Heart right ventricle (tissue), 16 donors: ENCODE results near the gene SYTL3. TPM values are rescaled to one million over a fixed set of nuclear protein-coding genes. Genes with fewer than 3 reads are reported as not detected.
"Not testable (repeated sequence)": the region's sequence is repeated elsewhere in the genome, so short reads cannot be mapped to it uniquely, and the experiment has no call there.

ENCODE experiments used
- ATAC-seq, 8 donors: fragments of 200-7000 bp; cut with Tn5 transposase; one replicate each; pipeline ENCODE4 v1.9.1; 2020; ENCODE audit warnings: mild to moderate bottlenecking in 8 of 8, moderate library complexity in 8 of 8, moderate number of reproducible peaks in 1 of 8
- DNase-seq, 2 donors: peaks; one replicate each; pipeline ENCODE4 v3.0.0-alpha.2; 2020
- H3K27ac ChIP-seq, 10 donors: fragments of 200-600 bp; sonication (generic) in 2 of 10; one replicate each; pipeline versions ENCODE4 v1.5.0 to v1.8.0; 2020 to 2022; ENCODE audit warnings: mild to moderate bottlenecking in 3 of 10
- H3K27me3 ChIP-seq, 7 donors: fragments of 200-600 bp; one replicate each; pipeline ENCODE4 v1.8.0; 2021 to 2022; ENCODE audit warnings: mild to moderate bottlenecking in 2 of 7
- H3K36me3 ChIP-seq, 9 donors: fragments of 200-600 bp; sonication (generic) in 1 of 9; one replicate each; pipeline versions ENCODE4 v1.5.0 to v1.8.0; 2020 to 2022; ENCODE audit warnings: mild to moderate bottlenecking in 2 of 9
- H3K4me1 ChIP-seq, 9 donors: fragments of 200-600 bp; sonication (generic) in 1 of 9; one replicate each; pipeline versions ENCODE4 v1.5.0 to v1.8.0; 2020 to 2022; ENCODE audit warnings: mild to moderate bottlenecking in 4 of 9
- H3K4me3 ChIP-seq, 10 donors: fragments of 200-600 bp; sonication (generic) in 2 of 10; one replicate each; pipeline versions ENCODE4 v1.5.0 to v1.8.0; 2020 to 2022; ENCODE audit warnings: mild to moderate bottlenecking in 7 of 10, moderate library complexity in 2 of 10
- H3K9me3 ChIP-seq, 11 donors: fragments of 200-600 bp in 10 of 11; sonication (generic) in 2 of 11; one replicate each; pipeline versions ENCODE4 v1.5.0 to v1.8.0; 2013 to 2022; ENCODE audit warnings: mild to moderate bottlenecking in 2 of 11, control low read depth in 1 of 11, moderate library complexity in 1 of 11
- WGBS, 2 donors: extraction: QIAGEN DNeasy Blood & Tissue Kit; methylation state at CpG; one replicate each; pipeline ENCODE4 v1.1.7; 2013; ENCODE audit warnings: inconsistent platforms in 1 of 2; 5-methylcytosine and 5-hydroxymethylcytosine counted together
- intact Hi-C, 10 donors: fragments of 100-400 bp; cut with DNase I; formaldehyde crosslinking; loops; one replicate each; pipeline versions ENCODE4 v1.11.1 to v1.14.2; 2022
- polyA plus RNA-seq, 2 donors: library from polyadenylated mRNA; stranded (reverse); fragments of 200-250 nt; gene quantifications; one replicate each; pipeline ENCODE4 v1.2.3, GENCODE V29; 2013
- total RNA-seq, 10 donors: library from RNA; stranded (reverse); fragmentation: NEBNext Ultra II Directional in 3 of 10; extraction: Animal tissue kit (Norgen Biotek cat#: 25700) in 3 of 10; gene quantifications; one replicate each; pipeline versions ENCODE4 v1.2.1 to v1.2.4, GENCODE V29; 2021 to 2023
- TF ChIP-seq, protein P1 (sequence below), 9 donors: fragments of 200-600 bp; sonication (generic) in 2 of 9; IDR thresholded peaks; one replicate each; pipeline versions ENCODE4 v1.5.0 to v1.8.0; 2021 to 2022; ENCODE audit warnings: antibody characterized with exemption in 9 of 9, mild to moderate bottlenecking in 5 of 9, moderate library complexity in 1 of 9
- donor health status: Arrhythmogenic right ventricular cardiomyopathy.
- donor health status: ischemic (EF 13 %, LVEDD 7.1; RV severe dilation, severe dysfunction).
- donor health status: healthy with polysubstance abuse.
- donor health status: DM: no; HTN: yes; CAD: no.
- donor health status: DM: no; HTN: no; CAD: no.
- donor health status: ischemic (EF 25% LVEDD 6.9; RV normal size, moderate dysfunction).
- donor health status: ischemic (EF 25% LVEDD 5.7; RV mildly dilated, moderate dysfunction).
- donor health status: healthy.
- donor health status: DM: yes; HTN: yes; CAD: no.
- donor health status: Ischemic cardiomyopathy.
- donor health status: ischemic (EF 35%, LVEDD 5.7; RV mildly dilated, moderate dysfunction).
- donor health status: nonischemic (EF 11% LVEDD 7.7; RV severe dilation, severe dysfunction).
- donor health status: DM: yes; HTN: yes; CAD: no.
- donor health status: PGD.
- donor health status: ischemic (EF 29% LVEDD 5.4; RV normal size, mild dysfunction).
- donor health status: nonischemic (EF 23%, LVEDD 6.1; RV moderate dilation, normal function).

Gene SYTL3
- total and polyA plus RNA-seq, 12 donors, result 3.6 to 11.9 (median 8.1) TPM

DNA sequence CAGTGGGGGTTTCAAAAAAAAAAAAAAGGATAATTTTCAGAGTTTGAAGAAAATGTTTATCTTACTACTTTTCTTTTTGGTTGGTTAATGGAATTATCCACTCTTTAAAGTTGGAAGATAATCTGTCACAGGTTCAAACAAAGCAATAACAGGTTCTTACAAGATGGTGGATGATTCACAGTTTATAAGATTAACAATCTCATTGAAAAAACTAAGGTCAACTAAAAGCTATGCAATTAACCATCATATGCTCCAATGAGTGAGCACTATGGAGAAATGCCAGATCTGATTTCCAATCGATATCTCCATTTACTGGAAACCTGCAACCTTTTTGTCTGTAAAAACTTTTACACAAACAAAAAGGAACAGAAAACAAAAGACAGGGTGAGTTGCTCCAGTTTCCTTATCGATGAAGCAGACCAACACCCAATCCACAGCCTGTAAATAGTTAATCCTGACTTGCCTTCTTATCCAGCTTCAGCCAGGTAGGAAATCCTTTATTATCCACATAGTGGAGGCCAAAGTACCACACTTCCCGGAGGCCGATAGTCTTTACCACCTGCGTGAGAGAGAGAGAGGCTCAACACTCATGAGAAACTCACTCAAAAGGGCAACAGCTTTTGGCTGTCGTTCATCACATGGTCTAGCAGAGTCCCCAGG lies 136.9 kb downstream of the SYTL3 start:
- H3K4me1 ChIP-seq, result peaks cover 0 to 26% (median 17%) of the 10 kb centered on the region in 9 donors
- H3K27ac ChIP-seq, result no peak overlapping the region
- ATAC-seq (no peak), DNase-seq (no peak)
- intact Hi-C loops, result loop anchor here in 1 of 10 donors (5.0 kb wide), 1 partner anchor 186 kb away; no protein-coding TSS in a partner anchor
- 80 to 81% methylated on average over 6 of the region's 6 CpGs for WGBS, 2 donors
- H3K4me3 ChIP-seq, result no peak overlapping the region
- H3K27me3 ChIP-seq, result no peaks in the 10 kb centered on the region
- no peaks in the 10 kb centered on the region for H3K9me3 ChIP-seq
- peaks cover 0 to 80% (median 49%) of the 10 kb centered on the region in 9 donors for H3K36me3 ChIP-seq
- TF ChIP-seq, protein P1, sequence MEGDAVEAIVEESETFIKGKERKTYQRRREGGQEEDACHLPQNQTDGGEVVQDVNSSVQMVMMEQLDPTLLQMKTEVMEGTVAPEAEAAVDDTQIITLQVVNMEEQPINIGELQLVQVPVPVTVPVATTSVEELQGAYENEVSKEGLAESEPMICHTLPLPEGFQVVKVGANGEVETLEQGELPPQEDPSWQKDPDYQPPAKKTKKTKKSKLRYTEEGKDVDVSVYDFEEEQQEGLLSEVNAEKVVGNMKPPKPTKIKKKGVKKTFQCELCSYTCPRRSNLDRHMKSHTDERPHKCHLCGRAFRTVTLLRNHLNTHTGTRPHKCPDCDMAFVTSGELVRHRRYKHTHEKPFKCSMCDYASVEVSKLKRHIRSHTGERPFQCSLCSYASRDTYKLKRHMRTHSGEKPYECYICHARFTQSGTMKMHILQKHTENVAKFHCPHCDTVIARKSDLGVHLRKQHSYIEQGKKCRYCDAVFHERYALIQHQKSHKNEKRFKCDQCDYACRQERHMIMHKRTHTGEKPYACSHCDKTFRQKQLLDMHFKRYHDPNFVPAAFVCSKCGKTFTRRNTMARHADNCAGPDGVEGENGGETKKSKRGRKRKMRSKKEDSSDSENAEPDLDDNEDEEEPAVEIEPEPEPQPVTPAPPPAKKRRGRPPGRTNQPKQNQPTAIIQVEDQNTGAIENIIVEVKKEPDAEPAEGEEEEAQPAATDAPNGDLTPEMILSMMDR (IDR thresholded peaks at IDR 0.05), result no peak

DNA sequence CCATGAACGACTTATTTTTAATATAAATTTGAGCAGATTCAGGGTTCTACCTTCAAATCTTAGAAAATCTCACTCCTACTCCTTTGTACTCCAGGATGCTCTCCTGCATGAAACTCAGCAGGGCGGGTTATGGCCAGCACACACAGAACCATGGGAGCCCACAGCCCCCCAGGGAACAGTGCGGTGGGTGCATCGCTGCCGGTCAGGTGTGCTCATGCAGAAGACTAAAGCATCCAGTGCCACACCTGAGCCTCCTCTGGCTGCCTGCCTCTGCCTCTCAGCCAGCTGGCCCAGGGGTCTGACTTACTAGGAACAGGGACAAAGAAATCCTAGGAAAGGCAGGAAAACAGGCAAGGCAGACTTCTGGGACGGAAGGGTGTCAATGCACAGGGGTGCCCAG lies 137.5 kb downstream of the SYTL3 start:
- TF ChIP-seq, protein P1 (IDR thresholded peaks at IDR 0.05), result no peak
- intact Hi-C loops, result loop anchor here in 1 of 10 donors (5.0 kb wide), 1 partner anchor 185 kb away; no protein-coding TSS in a partner anchor
- Histone ChIP-seq H3K4me1 (peaks cover 0 to 31% (median 17%) of the 10 kb centered on the region in 9 donors), H3K4me3 (no peak overlapping the region), H3K9me3 (no peaks in the 10 kb centered on the region), H3K36me3 (peaks cover 0 to 74% (median 43%) of the 10 kb centered on the region in 9 donors), H3K27ac (no peak overlapping the region), H3K27me3 (no peaks in the 10 kb centered on the region)
- ATAC-seq (no peak), DNase-seq (no peak)
- 77 to 94% methylated on average over 6 of the region's 6 CpGs for WGBS, 2 donors

GRCh38 chr6:158789115-158789917 lies 139.5 kb downstream of the SYTL3 start:
- Histone ChIP-seq H3K4me1 (peaks cover 0 to 45% (median 17%) of the 10 kb centered on the region in 9 donors), H3K27ac (peak overlapping the region in 3 of 10 donors; percentile 11 to 52 (median 37)), H3K4me3 (no peak overlapping the region), H3K27me3 (no peaks in the 10 kb centered on the region), H3K36me3 (peaks cover 0 to 54% (median 23%) of the 10 kb centered on the region in 9 donors), H3K9me3 (no peaks in the 10 kb centered on the region)
- ATAC-seq (peak in 5 of 8 donors; percentile 26 to 61 (median 48)), DNase-seq (no peak)
- TF ChIP-seq, protein P1 (IDR thresholded peaks at IDR 0.05), result no peak
- intact Hi-C loops, result loop anchor here in 1 of 10 donors (5.0 kb wide), 1 partner anchor 183 kb away; no protein-coding TSS in a partner anchor
- 61 to 69% methylated on average over 11 of the region's 11 CpGs for WGBS, 2 donors

- intact Hi-C loops, result loop anchor here in 6 of 10 donors (5.0 to 10.0 kb wide), 3 partner anchors 87 to 183 kb away; no protein-coding TSS in a partner anchor
- WGBS, 2 donors, result 70 to 77% methylated on average over 6 to 7 of the region's 7 CpGs
Observed at GRCh38 chr6:158791274-158791855, 141.5 kb downstream of the SYTL3 start.

DNA sequence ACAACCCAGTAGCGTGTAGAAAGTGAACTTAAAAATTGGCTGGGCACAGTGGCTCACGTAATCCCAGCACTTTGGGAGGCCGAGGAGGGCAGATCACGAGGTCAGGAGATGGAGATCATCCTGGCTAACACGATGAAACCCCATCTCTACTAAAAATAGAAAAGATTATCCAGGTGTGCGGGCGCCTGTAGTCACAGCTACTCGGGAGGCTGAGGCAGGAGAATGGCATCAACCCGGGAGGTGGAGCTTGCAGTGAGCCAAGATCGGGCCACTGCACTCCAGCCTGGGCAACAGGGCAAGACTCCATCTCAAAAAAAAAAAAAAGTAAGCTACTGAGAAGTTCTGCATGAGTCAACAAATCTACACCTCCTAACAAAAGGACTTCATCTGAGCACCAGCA lies 142.7 kb downstream of the SYTL3 start:
- not testable (repeated sequence) for ATAC-seq
- intact Hi-C loops, result loop anchor here in 6 of 10 donors (5.0 to 10.0 kb wide), 3 partner anchors 88 to 182 kb away; no protein-coding TSS in a partner anchor

More at GRCh38 chr6:158791274-158791855, 141.5 kb downstream of the SYTL3 start:
- peaks cover 4 to 51% (median 25%) of the 10 kb centered on the region in 9 donors for H3K4me1 ChIP-seq
- no peaks in the 10 kb centered on the region for H3K9me3 ChIP-seq
- DNase-seq (no peak), ATAC-seq (no peak)
- no peak overlapping the region for H3K4me3 ChIP-seq
- H3K36me3 ChIP-seq, result peaks cover 0 to 37% (median 13%) of the 10 kb centered on the region in 9 donors
- TF ChIP-seq, protein P1 (IDR thresholded peaks at IDR 0.05), result no peak
- peak overlapping the region in 1 of 10 donors; percentile 21 for H3K27ac ChIP-seq
- no peaks in the 10 kb centered on the region for H3K27me3 ChIP-seq

More for the DNA sequence above, 142.7 kb downstream of the SYTL3 start:
- Histone ChIP-seq H3K4me1 (peaks cover 4 to 62% (median 30%) of the 10 kb centered on the region in 9 donors), H3K27ac (peak overlapping the region in 2 of 10 donors; percentile 20 to 21), H3K36me3 (peaks cover 0 to 25% (median 10%) of the 10 kb centered on the region in 9 donors)
- H3K4me3 ChIP-seq, H3K9me3 ChIP-seq, H3K27me3 ChIP-seq, DNase-seq: not testable (repeated sequence)
- WGBS, 2 donors, result 73 to 76% methylated on average over 10 of the region's 10 CpGs
